Measurements from ENCODE around the gene CXCR6.

CXCR6 gene

DNA sequence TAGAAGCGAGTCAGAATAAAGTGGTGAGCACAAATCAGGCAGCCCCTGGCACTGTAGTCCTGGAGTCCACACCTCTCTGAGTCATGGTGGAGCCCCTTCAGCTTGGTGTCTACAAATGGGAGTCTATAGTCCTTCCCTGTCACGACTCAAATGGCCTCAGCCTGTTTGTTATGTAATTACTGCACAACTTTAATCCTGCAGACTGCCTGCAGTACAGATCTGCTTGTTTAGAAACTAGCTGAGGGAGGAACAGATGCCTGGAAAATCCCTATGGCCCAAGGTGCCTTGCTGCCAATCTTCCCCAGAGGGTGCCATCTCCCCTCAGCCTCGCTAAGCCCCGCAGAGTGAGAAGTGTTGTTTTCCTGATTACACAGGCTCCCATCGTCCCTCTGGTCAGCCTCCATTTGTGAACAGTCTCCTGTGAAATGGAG, 3.9 kb upstream of the CXCR6 start:
- TF ChIP-seq NFIC (IDR thresholded peaks at IDR 0.05) (no peak), REST (IDR thresholded peaks at IDR 0.05; ENCODE audit: low read depth) (no peak), MAX (IDR thresholded peaks at IDR 0.05) (no peak), CREB1 (IDR thresholded peaks at IDR 0.05; ENCODE audit: low read depth) (no peak), USF1 (IDR thresholded peaks at IDR 0.05) (no peak), EP300 (IDR thresholded peaks at IDR 0.05; ENCODE audit: borderline replicate concordance) (no peak), YY1 (IDR thresholded peaks at IDR 0.05; ENCODE audit: low read depth) (no peak), TCF12 (IDR thresholded peaks at IDR 0.05; ENCODE audit: low read depth) (no peak), TEAD4 (IDR thresholded peaks at IDR 0.05) (no peak), ZBTB7A (IDR thresholded peaks at IDR 0.05; ENCODE audit: low read depth) (no peak), RAD21 (IDR thresholded peaks at IDR 0.05; ENCODE audit: low read depth) (no peak), EGR1 (IDR thresholded peaks at IDR 0.05) (no peak), TAF1 (IDR thresholded peaks at IDR 0.05; ENCODE audit: low read depth) (no peak)

GRCh38 chr3:45940004-45940780, 3.1 kb upstream of the CXCR6 start:
- TF ChIP-seq CREB1 (IDR thresholded peaks at IDR 0.05; ENCODE audit: low read depth) (no peak), EGR1 (IDR thresholded peaks at IDR 0.05) (no peak), NFIC (IDR thresholded peaks at IDR 0.05) (no peak), REST (IDR thresholded peaks at IDR 0.05; ENCODE audit: low read depth) (no peak), YY1 (IDR thresholded peaks at IDR 0.05; ENCODE audit: low read depth) (no peak), MAX (IDR thresholded peaks at IDR 0.05) (no peak), TAF1 (IDR thresholded peaks at IDR 0.05; ENCODE audit: low read depth) (no peak), USF1 (IDR thresholded peaks at IDR 0.05) (no peak), EP300 (IDR thresholded peaks at IDR 0.05; ENCODE audit: borderline replicate concordance) (no peak), TEAD4 (IDR thresholded peaks at IDR 0.05) (no peak), RAD21 (IDR thresholded peaks at IDR 0.05; ENCODE audit: low read depth) (no peak), FOXM1 (IDR thresholded peaks at IDR 0.05; ENCODE audit: borderline replicate concordance, low read depth) (no peak)

DNA sequence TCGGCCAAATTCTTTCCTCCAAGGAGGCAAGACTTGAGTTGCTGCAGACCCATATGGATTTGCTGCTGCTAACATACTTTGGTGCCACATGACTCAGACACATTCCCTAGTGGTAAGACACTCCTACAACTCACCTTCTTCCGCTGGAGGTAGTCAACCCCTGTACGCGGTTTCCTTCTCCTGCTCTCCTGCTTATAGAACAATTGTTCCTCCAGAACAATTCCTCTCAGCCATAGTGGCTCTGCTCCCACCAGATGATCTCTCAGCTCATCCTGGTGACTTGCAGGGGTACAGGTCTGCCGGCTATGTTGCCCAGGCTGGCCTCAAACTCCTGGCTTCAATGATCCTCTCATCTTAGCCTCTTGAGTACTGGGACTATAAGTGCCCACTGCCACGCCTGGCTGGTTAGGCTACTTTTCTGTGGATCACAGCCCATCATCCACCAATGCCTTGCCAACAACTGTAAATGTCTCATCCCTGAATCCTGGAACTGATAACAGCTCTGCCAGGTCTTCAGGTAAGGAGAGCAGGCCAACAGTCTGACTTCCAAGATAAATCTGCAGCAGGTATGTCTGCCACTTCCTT, 2.4 kb upstream of the CXCR6 start:
- no peak for TF ChIP-seq CREB1 (IDR thresholded peaks at IDR 0.05; ENCODE audit: low read depth)
- TF ChIP-seq CEBPB (IDR thresholded peaks at IDR 0.05), result no peak
- no peak for TF ChIP-seq RAD21 (IDR thresholded peaks at IDR 0.05; ENCODE audit: low read depth)
- TF ChIP-seq USF1 (IDR thresholded peaks at IDR 0.05), result no peak
- no peak for TF ChIP-seq ZBTB7A (IDR thresholded peaks at IDR 0.05; ENCODE audit: low read depth)
- no peak for TF ChIP-seq EGR1 (IDR thresholded peaks at IDR 0.05)
- no peak for TF ChIP-seq TCF12 (IDR thresholded peaks at IDR 0.05; ENCODE audit: low read depth)
- no peak for TF ChIP-seq YY1 (IDR thresholded peaks at IDR 0.05; ENCODE audit: low read depth)
- no peak for TF ChIP-seq TAF1 (IDR thresholded peaks at IDR 0.05; ENCODE audit: low read depth)

- TF ChIP-seq YY1 (IDR thresholded peaks at IDR 0.05; ENCODE audit: low read depth) (no peak), NFIC (IDR thresholded peaks at IDR 0.05) (no peak), RAD21 (IDR thresholded peaks at IDR 0.05; ENCODE audit: low read depth) (no peak), EP300 (IDR thresholded peaks at IDR 0.05; ENCODE audit: borderline replicate concordance) (no peak), EGR1 (IDR thresholded peaks at IDR 0.05) (no peak), CEBPB (IDR thresholded peaks at IDR 0.05) (no peak), USF1 (IDR thresholded peaks at IDR 0.05) (no peak), FOXM1 (IDR thresholded peaks at IDR 0.05; ENCODE audit: borderline replicate concordance, low read depth) (no peak), CREB1 (IDR thresholded peaks at IDR 0.05; ENCODE audit: low read depth) (no peak), TEAD4 (IDR thresholded peaks at IDR 0.05) (no peak), TAF1 (IDR thresholded peaks at IDR 0.05; ENCODE audit: low read depth) (no peak), TCF12 (IDR thresholded peaks at IDR 0.05; ENCODE audit: low read depth) (no peak)
Measured at GRCh38 chr3:45942051-45942825, 1.0 kb upstream of the CXCR6 start.

Measured in Ishikawa (cell line).